Right lobe of liver (tissue), 4 donors: ENCODE results near the gene ICOSLG.
"Not testable (repeated sequence)": the region's sequence is repeated elsewhere in the genome, so short reads cannot be mapped to it uniquely, and the experiment has no call there.

Experiments used
- POLR2A ChIP-seq: fragments of 450-650 bp; IDR thresholded peaks from one replicate; pipeline ENCODE4 v1.6.1; 2017; ENCODE audit warnings: antibody characterized with exemption, mild to moderate bottlenecking
- TF ChIP-seq, protein P1 (sequence below), 4 donors: fragments of 200-600 bp in 3 of 4; fragments of 450-650 bp in 1 of 4; IDR thresholded peaks; one replicate each; pipeline versions ENCODE4 v1.5.1 to v1.8.0; 2016 to 2022; ENCODE audit warnings: antibody characterized with exemption in 4 of 4, mild to moderate bottlenecking in 2 of 4
- donor health status: DM: no; HTN: no; CAD: no.
- donor health status: DM: no; HTN: no; CAD: no.
- donor health status: DM: no; HTN: yes; CAD: no.

DNA sequence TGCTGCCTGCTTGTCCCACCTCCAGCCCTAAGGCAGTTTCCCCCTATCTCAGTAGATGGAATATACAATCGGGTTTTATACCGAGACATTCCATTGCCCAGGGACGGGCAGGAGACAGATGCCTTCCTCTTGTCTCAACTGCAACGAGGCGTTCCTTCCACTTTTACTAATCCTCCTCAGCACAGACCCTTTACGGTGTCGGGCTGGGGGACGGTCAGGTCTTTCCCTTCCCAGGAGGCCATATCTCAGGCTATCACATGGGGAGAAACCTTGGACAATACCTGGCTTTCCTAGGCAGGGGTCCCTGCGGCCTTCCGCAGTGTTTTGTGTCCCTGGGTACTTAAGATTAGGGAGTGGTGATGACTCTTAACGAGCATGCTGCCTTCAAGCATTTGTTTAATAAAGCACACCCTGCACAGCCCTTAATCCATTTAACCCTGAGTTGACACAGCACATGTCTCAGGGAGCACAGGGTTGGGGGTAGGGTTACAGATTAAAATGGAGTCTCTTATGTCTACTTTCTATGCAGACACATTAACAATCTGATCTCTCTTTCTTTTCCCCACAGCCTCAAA is 42.6 kb upstream of the ICOSLG start:
- TF ChIP-seq, protein P1, sequence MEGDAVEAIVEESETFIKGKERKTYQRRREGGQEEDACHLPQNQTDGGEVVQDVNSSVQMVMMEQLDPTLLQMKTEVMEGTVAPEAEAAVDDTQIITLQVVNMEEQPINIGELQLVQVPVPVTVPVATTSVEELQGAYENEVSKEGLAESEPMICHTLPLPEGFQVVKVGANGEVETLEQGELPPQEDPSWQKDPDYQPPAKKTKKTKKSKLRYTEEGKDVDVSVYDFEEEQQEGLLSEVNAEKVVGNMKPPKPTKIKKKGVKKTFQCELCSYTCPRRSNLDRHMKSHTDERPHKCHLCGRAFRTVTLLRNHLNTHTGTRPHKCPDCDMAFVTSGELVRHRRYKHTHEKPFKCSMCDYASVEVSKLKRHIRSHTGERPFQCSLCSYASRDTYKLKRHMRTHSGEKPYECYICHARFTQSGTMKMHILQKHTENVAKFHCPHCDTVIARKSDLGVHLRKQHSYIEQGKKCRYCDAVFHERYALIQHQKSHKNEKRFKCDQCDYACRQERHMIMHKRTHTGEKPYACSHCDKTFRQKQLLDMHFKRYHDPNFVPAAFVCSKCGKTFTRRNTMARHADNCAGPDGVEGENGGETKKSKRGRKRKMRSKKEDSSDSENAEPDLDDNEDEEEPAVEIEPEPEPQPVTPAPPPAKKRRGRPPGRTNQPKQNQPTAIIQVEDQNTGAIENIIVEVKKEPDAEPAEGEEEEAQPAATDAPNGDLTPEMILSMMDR (IDR thresholded peaks at IDR 0.05), result not testable (repeated sequence)
- not testable (repeated sequence) for TF ChIP-seq POLR2A
